ENCODE results near the gene TNFSF9. TPM values are rescaled to one million over a fixed set of nuclear protein-coding genes. Genes with fewer than 3 reads are reported as not detected.

Gene TNFSF9, protein sequence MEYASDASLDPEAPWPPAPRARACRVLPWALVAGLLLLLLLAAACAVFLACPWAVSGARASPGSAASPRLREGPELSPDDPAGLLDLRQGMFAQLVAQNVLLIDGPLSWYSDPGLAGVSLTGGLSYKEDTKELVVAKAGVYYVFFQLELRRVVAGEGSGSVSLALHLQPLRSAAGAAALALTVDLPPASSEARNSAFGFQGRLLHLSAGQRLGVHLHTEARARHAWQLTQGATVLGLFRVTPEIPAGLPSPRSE
- total RNA-seq (2022) (0.92 and 1.6 TPM in 2 replicates), Bru-seq, nascent RNA (percentile 30 among the genes with signal in this experiment), BruChase-seq, experiment 1, labeled RNA remaining after a 6-hour chase (percentile 35 among the genes with signal in this experiment), BruChase-seq, experiment 2, labeled RNA remaining after a 2-hour chase (percentile 35 among the genes with signal in this experiment)
- long read RNA-seq, partial matches to known transcripts, result 0 of 2 reads
- long read RNA-seq, other reads (novel, unspliced or antisense), result 1 of 2 reads

DNA sequence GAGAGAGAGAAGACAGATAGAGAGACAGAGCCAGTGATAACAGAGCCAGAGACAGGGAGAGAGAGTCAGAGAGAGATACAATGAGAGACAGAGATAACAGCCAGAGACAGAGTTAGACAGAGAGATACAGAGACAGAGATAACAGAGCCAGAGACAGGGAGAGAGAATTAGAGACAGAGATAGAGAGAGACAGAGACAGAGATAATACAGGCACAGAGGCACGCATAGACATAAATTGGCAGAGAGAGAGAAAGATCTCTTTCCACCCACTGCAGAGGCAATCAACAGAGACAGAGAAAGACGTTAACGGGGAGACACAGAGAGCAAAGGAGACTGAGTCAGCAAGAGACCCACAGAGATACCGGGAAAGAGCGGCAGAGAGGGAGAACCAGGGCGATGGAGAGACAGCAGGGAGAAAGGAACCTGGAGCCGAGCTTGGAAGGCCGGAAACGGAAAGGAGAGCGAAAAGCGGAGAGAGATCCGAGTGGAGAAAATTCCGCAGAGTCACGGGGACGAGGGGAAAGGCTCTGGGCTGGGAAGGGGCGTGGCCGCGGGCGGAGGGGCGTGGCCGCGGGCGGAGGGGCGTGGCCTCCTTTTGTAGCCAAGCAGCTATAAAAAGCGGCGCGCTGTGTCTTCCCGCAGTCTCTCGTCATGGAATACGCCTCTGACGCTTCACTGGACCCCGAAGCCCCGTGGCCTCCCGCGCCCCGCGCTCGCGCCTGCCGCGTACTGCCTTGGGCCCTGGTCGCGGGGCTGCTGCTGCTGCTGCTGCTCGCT is at the start of gene TNFSF9:
TNFSF9 (plus strand) TSS at position 641 of the 777 bp plus-strand sequence; CDS start at position 652, 11 bp downstream.
- intact Hi-C loops (cut with micrococcal nuclease; ENCODE audit: unreplicated experiment), result no loop called here
- DNase-seq, result peak; percentile 83
- peaks cover 45% of the 10 kb centered on the region for H3K27me3 Mint-ChIP-seq (ENCODE audit: unreplicated experiment)
- H3K27ac Mint-ChIP-seq (ENCODE audit: unreplicated experiment), result peak within 1 kb of the TSS; percentile 97
- TF ChIP-seq, protein P1, sequence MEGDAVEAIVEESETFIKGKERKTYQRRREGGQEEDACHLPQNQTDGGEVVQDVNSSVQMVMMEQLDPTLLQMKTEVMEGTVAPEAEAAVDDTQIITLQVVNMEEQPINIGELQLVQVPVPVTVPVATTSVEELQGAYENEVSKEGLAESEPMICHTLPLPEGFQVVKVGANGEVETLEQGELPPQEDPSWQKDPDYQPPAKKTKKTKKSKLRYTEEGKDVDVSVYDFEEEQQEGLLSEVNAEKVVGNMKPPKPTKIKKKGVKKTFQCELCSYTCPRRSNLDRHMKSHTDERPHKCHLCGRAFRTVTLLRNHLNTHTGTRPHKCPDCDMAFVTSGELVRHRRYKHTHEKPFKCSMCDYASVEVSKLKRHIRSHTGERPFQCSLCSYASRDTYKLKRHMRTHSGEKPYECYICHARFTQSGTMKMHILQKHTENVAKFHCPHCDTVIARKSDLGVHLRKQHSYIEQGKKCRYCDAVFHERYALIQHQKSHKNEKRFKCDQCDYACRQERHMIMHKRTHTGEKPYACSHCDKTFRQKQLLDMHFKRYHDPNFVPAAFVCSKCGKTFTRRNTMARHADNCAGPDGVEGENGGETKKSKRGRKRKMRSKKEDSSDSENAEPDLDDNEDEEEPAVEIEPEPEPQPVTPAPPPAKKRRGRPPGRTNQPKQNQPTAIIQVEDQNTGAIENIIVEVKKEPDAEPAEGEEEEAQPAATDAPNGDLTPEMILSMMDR (IDR thresholded peaks at IDR 0.05; ENCODE audit: unreplicated experiment), result no peak
- no peaks in the 10 kb centered on the region for H3K9me3 Mint-ChIP-seq (ENCODE audit: low read depth, unreplicated experiment)
- peaks cover 18% of the 10 kb centered on the region for H3K36me3 Mint-ChIP-seq (ENCODE audit: insufficient read depth, unreplicated experiment)
- peak within 1 kb of the TSS; percentile 90 for H3K4me3 Mint-ChIP-seq (ENCODE audit: low read depth, unreplicated experiment)
- TSS peak; percentile 50 for BruUV-seq (replicated peaks)
- CTCF ChIA-PET, result interaction anchor here (0.6 to 1.3 kb wide), 3 partner anchors 14 to 1390 kb away, joined by 6 to 8 read pairs (median 6); partner anchors contain the start of gene SNAPC2
- H3K4me1 Mint-ChIP-seq (ENCODE audit: low read depth, unreplicated experiment), result peaks cover 30% of the 10 kb centered on the region

DNA sequence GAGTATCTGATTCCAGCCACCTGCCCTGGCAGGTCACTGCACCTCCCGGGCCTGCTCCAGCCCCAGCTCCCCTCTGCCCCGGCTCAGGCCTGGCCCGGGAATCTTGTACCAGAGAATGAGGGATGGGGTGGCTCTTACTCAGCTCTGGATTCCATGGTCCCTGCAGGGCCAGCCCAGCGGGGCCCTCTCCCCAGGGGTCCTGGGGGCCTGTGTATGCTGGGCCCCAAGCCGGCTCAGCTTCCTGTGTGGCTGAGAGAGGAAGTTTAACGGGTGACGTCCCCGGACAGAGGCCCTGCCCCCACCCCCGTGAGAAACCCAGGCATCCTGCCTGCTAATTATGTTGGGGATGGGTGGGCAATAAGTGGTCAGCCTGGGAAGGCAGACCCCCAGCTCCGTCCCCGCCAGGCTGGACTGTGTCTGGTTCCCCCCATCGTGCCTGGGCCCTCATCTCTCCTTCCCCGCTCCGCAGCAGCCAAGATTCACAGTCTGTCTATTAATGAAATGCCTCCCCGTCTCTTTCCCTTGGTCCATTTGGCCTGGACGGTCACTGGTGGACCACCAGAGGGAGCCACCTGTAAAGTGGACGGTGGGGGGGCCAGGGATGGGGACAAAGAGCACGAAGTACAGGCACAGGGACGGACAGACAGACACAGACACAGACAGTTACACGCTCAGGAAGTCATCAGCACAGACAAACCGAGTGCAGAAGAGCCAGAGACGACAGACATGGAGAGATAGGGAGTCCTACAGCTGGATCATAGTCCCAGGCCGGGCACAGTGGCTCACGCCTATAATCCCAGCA is 49.1 kb upstream of the TNFSF9 start, which contains the start of gene DENND1C:
DENND1C (minus strand) TSS at position 247 of the 802 bp plus-strand sequence; CDS start at position 155, 92 bp downstream.
- H3K27ac Mint-ChIP-seq (ENCODE audit: unreplicated experiment), result no peak within 1 kb of the TSS
- no TSS peak for BruUV-seq (replicated peaks)
- no peaks in the 10 kb centered on the region for H3K9me3 Mint-ChIP-seq (ENCODE audit: low read depth, unreplicated experiment)
- no peak within 1 kb of the TSS for H3K4me3 Mint-ChIP-seq (ENCODE audit: low read depth, unreplicated experiment)
- no peaks in the 10 kb centered on the region for H3K4me1 Mint-ChIP-seq (ENCODE audit: low read depth, unreplicated experiment)
- TF ChIP-seq, protein P1 (IDR thresholded peaks at IDR 0.05; ENCODE audit: unreplicated experiment), result peak; percentile 53
- peak; percentile 43 for DNase-seq
- H3K27me3 Mint-ChIP-seq (ENCODE audit: unreplicated experiment), result peaks cover 18% of the 10 kb centered on the region
- no peaks in the 10 kb centered on the region for H3K36me3 Mint-ChIP-seq (ENCODE audit: insufficient read depth, unreplicated experiment)
- intact Hi-C loops (cut with micrococcal nuclease; ENCODE audit: unreplicated experiment), result no loop called here
- CTCF ChIA-PET, result no interaction called here

DNA sequence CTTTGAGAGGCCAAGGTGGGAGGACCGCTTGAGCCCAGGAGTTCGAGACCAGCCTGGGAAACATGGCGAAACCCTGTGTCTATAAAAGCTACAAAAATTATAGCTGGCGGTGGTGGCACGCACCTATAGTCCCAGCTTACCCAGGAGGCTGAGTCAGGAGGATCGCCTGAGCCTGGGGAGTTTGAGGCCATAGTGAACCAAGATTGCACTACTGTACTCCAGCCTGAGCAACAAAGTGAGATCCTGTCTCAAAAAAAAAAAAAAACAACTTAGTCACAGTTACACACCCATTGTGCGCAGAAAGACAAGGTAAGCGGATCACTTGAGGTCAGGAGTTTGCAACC is 48.5 kb upstream of the TNFSF9 start:
- TF ChIP-seq, protein P1 (IDR thresholded peaks at IDR 0.05; ENCODE audit: unreplicated experiment), result no peak
- Mint-ChIP-seq H3K36me3 (ENCODE audit: insufficient read depth, unreplicated experiment) (no peaks in the 10 kb centered on the region), H3K4me3 (ENCODE audit: low read depth, unreplicated experiment) (no peak overlapping the region), H3K27ac (ENCODE audit: unreplicated experiment) (no peak overlapping the region), H3K27me3 (ENCODE audit: unreplicated experiment) (peaks cover 18% of the 10 kb centered on the region), H3K4me1 (ENCODE audit: low read depth, unreplicated experiment) (no peaks in the 10 kb centered on the region), H3K9me3 (ENCODE audit: low read depth, unreplicated experiment) (no peaks in the 10 kb centered on the region)
- no TSS peak for BruUV-seq (replicated peaks)
- CTCF ChIA-PET, result no interaction called here
- DNase-seq, result no peak
- intact Hi-C loops (cut with micrococcal nuclease; ENCODE audit: unreplicated experiment), result no loop called here

DNA sequence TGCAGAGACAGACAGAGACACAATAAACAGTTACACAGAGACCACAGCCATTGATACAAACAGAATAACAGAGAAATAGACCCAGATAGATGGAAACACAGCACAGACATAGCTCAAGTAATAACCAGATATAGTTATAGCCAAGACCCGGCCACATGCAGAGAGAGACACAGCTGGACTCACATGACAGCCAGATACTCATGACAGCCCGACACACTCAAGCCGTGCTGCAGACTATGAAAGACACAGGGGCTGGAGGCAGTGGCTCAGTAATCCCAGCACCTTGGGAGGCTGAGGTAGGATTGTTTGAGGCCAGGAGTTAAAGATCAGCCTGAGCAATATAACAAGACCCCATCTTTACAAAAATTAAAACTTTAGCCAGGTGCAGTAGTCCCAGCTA is 47.6 kb upstream of the TNFSF9 start:
- TF ChIP-seq, protein P1 (IDR thresholded peaks at IDR 0.05; ENCODE audit: unreplicated experiment), result no peak
- CTCF ChIA-PET, result interaction anchor here (0.6 kb wide), 1 partner anchor 944 kb away, joined by 5 read pairs; no protein-coding TSS in a partner anchor
- no peak for DNase-seq
- Mint-ChIP-seq H3K27ac (ENCODE audit: unreplicated experiment) (no peak overlapping the region), H3K27me3 (ENCODE audit: unreplicated experiment) (peaks cover 18% of the 10 kb centered on the region), H3K36me3 (ENCODE audit: insufficient read depth, unreplicated experiment) (no peaks in the 10 kb centered on the region), H3K4me1 (ENCODE audit: low read depth, unreplicated experiment) (no peaks in the 10 kb centered on the region), H3K9me3 (ENCODE audit: low read depth, unreplicated experiment) (no peaks in the 10 kb centered on the region), H3K4me3 (ENCODE audit: low read depth, unreplicated experiment) (no peak overlapping the region)
- intact Hi-C loops (cut with micrococcal nuclease; ENCODE audit: unreplicated experiment), result no loop called here
- no TSS peak for BruUV-seq (replicated peaks)
